Astrocyte of the cerebellum (primary cell): Measurements from ENCODE around the gene TULP1.

Experiments used
- DNase-seq: peaks from one replicate; pipeline ENCODE4 v3.0.0-alpha.2; 2011; ENCODE audit warnings: low read depth
- H3K4me3 ChIP-seq: 2 replicates; pipeline ENCODE4 v1.5.1; 2011; ENCODE audit warnings: mild to moderate bottlenecking, low read depth, low read length, moderate library complexity
- CTCF ChIP-seq: IDR thresholded peaks from 2 replicates; pipeline ENCODE4 v1.5.1; 2012; ENCODE audit warnings: low read length, low read depth, moderate library complexity, mild to moderate bottlenecking; ENCODE audit errors: missing control alignments
- in situ Hi-C: cut with HindIII; loops from 2 replicates; pipeline ENCODE4 v1.10.0; 2017; ENCODE audit warnings: low sequenced_read_pairs

Gene TULP1

DNA sequence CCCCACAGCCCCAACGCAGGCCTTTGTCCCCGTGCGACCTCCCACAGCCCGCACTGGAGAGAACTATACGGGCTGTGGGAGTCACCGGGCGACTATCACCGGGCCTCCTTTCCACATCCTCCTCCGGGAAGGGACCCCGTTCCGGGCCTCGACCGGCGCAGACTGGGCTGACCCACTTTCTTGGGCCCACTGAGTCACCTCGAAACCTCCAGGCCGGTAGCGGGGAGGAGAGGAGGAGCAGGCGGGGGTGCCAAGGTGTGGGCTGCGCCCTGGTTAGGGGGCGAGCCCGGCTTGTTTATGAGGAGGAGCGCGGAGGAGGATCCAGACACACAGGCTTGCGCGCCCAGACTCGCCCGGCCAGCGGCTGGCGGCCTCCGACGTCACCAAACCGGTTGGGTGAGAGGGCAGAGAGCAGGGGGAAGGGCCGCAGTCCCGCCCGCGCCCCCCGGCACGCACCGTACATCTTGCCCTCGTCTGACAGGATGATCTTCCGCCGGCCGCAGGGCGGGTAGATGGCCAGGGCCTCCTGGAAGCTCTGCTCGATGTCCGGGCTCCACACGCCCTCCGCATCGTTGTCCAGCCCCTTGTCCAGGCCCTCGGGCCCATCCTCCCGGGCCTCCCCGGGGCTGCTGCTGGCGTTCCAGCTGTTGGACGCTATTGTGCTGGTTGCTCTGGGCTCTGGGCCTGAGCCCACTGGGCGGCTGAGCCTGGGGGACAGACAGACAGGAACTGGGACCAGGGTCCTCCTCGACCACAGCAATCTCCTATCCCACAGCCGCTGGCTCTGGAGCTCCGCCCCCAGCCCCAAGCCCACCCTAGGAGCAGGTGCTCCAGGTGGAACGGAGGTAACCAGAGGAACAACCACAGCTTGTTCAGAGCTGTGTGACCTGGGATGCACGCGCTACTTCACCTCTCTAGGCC is 26.4 kb downstream of the TULP1 start:
- in situ Hi-C loops = no loop called here
- H3K4me3 ChIP-seq = no peak overlapping the region
- no peak for TF ChIP-seq CTCF
- DNase-seq = no peak

DNA sequence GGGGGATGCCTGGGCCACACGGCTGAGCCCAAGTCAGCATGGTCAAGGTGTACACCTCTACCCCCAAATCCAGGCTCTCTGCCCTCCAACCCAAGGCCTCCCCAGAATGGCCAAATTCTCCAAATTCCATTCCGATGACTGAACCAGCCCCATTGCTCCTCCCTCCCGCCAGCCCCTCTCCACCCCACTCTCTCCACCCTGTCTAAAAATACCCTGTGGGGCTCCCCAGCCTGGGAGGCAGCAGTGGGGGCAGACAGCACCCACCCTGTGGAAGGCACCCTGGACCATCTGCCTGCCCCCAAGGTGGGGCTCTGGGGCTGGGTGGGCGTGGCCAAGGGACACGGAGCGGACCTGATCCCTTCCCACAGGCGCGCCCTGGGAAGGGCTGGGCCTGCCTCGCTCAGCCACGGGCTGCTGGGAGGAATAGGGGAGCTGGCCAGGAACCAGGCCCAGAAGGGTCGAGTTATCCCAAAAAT is 27.3 kb downstream of the TULP1 start:
- DNase-seq = no peak
- no peak overlapping the region for H3K4me3 ChIP-seq
- TF ChIP-seq CTCF = no peak
- in situ Hi-C loops = no loop called here

- in situ Hi-C loops = no loop called here
- no peak overlapping the region for H3K4me3 ChIP-seq
- no peak for TF ChIP-seq CTCF
- no peak for DNase-seq
Measured at GRCh38 chr6:35484921-35485392, 27.7 kb downstream of the TULP1 start.

- in situ Hi-C loops = no loop called here
- DNase-seq = no peak
- no peak overlapping the region for H3K4me3 ChIP-seq
- TF ChIP-seq CTCF = no peak
Measured at GRCh38 chr6:35483893-35484645, 28.6 kb downstream of the TULP1 start.

DNA sequence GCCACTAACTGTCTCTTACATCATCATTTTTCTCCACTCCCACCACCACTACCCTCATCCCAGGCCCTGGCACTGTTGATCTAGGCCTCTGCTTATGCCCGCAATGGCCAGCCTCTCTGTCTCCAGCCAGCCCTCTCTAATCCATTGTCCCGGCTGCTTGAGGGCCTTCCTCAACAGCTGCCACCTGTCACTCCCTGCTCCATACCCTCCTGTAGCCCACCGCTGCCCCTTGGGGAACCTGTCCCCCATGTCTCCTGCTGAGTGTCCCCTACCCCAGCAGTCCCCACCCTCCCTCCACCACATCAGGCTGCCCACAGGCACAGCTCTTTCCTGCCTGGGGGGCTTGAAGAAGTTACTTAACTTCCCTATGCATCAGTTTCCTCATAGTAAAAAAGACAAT is 29.2 kb downstream of the TULP1 start:
- DNase-seq = no peak
- no peak for TF ChIP-seq CTCF
- in situ Hi-C loops = no loop called here
- H3K4me3 ChIP-seq = no peak overlapping the region

DNA sequence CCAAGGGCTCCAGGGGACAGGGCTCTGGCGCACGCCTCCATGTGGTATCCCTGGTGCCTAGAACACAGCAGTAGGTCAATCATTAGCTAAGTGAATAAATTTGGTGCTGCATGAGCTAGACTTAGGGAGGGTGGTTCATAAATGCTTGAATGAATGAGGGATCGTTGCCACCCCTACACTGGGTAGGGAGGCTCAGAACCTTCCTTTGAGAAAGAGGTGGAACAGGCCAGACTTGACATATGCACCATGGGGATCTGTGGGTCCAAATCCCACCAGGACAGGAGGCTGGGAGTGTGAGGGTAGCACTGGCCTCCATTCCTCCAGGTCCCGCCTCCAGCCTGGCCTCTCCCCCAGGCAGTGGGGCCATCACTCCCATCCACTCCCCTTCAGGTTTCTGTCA is 29.6 kb downstream of the TULP1 start:
- no peak for TF ChIP-seq CTCF
- H3K4me3 ChIP-seq = no peak overlapping the region
- in situ Hi-C loops = no loop called here
- DNase-seq = no peak
